Epidermal melanocyte (primary cell): Measurements from ENCODE around the gene CACNA1D.

Source experiments
- DNase-seq: peaks from one replicate; pipeline ENCODE4 v3.0.0; 2011; ENCODE audit warnings: low spot score; ENCODE audit not compliant: insufficient read length

Gene CACNA1D

GRCh38 chr3:53525765-53526703 lies 31.6 kb downstream of the CACNA1D start:
- no peak for DNase-seq

GRCh38 chr3:53526704-53527055 lies 32.3 kb downstream of the CACNA1D start:
- DNase-seq = no peak

GRCh38 chr3:53530205-53530604 lies 35.8 kb downstream of the CACNA1D start:
- DNase-seq = no peak

GRCh38 chr3:53531749-53532148 lies 37.3 kb downstream of the CACNA1D start:
- no peak for DNase-seq

- DNase-seq = no peak
These were observed 39.1 kb downstream of the CACNA1D start for GRCh38 chr3:53533472-53533871.

GRCh38 chr3:53534216-53534615 lies 39.8 kb downstream of the CACNA1D start:
- no peak for DNase-seq

DNA sequence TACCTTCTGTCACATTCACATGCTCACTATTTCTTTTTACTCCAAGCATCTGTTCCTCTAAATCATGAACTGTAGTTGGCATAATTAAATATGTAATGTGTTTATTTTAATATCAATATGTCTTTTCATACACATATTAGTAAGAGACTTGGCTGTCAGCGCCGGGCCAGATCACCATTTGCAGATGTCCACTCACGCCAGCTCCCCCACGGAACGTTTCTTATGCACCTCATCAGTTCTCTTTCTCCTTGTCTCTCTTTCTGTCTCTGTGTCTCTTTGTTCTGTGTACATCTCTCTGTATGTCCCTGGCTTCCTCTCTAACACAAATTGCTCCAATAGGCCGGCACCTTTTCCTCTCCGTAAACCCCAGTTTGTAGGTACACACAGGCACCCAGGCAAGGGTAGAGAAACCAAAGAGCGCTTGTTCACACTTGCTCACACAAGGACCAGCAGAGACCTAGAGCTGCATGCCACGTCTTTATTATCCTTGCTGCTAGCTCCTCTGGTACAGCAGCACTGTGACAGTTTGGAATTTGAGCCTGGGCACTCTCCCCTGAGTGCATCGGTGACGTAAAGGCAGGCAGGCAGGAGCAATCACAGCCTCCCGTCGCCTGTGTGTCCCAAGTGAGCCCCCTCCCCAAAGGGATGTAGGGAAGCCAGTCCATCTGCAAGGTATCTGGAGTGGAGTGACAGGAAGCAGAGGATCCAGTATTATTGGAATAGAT lies 40.4 kb downstream of the CACNA1D start:
- no peak for DNase-seq

DNA sequence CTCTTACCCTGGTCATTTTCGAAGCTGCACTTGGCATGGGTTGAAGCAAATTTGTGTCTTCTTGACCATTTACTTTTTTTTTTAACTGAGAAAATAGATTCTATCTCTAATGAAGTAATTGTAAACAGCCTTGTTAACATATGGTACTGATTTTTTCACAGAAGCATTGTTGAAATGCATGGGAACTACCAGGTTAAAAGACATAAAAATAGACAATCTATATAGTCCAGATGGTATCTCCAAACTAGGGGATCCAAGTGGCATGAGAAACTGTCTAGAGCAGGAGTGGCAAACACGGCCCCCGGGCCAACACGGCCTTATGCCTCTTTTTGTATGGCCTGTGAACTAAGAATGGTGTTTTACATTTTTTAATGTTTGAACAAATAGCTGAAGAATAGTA lies 41.9 kb downstream of the CACNA1D start:
- no peak for DNase-seq

- DNase-seq = no peak
These were observed 49.9 kb downstream of the CACNA1D start for GRCh38 chr3:53544357-53544756.

- no peak for DNase-seq
These were observed 51.0 kb downstream of the CACNA1D start for GRCh38 chr3:53545310-53545995.

DNA sequence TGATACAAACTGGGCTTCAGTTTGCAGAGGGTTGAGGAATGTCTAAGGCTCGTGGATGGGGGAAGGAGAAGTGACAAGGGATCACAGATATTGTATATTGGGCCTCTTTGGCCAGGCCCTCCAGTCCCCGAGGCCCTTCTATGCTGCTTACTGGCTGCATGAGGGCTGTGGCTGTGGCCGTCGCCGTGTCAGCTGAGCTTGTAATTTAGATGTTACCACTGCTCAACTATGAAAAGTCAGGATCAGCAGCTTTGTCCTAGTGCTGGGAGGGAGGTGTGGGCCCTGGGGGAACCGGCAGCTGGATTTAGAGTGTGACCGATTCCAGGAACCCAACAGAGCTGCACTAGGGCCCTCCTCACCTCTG lies 51.6 kb downstream of the CACNA1D start:
- DNase-seq = no peak

GRCh38 chr3:53547327-53547726 lies 52.9 kb downstream of the CACNA1D start:
- no peak for DNase-seq

GRCh38 chr3:53550005-53550620 lies 55.7 kb downstream of the CACNA1D start:
- no peak for DNase-seq

DNA sequence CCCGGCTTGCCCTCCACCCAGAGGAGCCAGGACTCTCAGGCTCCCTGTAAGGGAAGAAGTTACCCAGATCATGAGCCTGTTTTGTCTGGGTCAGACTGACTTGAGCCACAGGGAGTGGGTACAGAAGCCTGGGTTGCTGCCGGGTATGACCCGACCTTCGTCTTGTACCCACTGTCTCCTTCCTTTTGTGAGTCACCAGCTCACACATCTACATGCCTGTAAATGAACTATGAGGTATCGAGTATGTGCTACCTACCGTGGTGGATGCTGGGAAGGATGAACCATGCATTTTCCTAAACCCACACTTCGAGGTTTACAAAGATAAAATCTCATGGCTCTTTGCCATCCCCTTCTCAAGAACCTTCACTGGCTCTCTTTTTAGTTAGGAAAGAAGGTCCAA lies 56.9 kb downstream of the CACNA1D start:
- no peak for DNase-seq

DNA sequence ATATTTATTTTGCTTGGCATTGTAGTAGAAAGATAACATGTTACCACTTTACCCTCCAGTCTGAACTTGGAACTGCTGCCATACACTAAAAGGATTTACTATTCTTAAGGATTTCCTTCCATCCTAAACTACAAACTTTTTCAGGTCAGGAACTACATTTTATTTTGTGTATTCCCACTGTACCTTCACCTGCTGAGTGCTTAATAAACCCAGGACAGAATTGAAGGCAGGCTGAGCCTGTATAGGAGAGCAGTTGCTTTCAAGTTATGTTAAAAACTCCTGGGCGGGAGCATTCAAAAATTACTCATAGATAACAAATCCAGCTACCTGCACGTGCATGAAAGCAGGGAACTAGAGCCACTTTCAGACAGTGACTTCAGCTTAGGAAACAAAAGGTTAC lies 58.3 kb downstream of the CACNA1D start:
- DNase-seq = no peak

DNA sequence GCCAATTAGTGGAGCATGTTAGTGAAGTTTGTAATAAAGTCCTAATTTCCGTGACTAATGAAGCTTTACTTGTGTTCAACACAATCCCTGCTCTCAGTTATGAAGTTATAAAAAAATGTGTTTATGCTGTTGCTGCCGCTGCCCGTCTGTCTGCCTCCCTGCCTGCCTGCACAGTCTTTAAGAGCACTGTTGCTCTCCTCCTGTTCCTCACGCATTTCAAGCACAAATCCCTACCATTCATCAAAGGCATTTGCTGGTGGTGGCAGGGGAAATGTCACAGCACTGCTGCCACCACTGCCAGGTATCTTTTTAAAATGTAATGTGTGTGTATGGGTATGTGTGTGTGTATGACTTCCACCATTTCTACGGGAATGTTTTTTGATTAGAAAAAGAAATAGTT lies 58.8 kb downstream of the CACNA1D start:
- DNase-seq = no peak

DNA sequence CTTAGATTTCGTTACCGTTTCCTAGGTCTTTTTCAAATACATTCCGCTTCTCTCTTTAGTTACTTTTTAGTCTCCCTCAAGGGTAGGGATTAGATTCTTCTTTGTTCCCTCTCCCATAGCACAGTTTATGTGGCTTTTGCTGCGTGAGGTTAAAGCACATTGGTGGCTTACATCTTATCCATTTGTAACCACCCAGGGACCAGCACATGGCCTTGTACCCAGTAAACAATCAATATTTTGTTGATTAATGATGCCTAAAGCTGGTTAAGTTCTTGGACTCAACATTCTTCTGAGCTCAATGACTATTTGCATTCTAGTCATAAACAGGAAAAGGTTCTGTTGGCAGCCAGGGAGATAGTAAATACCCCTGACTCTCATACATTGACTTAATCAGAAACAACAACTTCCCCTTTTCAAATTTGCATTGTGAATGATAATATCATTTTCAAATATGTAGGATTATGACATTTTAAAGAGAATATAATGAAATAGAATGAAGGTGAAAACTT lies 60.2 kb downstream of the CACNA1D start:
- no peak for DNase-seq

DNA sequence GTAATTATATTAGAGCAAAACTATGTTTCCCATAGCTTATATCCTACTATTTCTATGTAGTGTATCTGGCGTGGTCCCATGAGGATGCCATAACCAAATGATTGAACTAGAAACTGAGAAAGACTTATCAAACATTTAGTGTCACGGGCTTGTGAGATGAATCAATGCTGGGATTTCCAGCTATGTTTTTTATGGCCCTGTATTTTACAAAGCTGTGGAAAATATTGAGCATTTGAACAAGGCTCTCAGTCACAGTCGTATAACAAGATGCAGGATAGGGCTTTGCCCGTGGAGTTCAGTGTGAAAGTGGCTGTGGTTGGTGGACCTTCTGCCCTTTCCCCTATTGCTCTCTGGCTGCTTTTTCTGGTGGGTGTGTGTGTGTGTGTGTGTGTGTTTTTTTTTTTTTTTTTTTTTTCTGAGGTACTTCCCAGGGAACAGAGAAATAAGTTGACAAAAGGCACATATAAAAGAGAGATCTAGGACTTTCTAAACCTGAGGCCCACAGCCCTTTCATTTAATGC lies 60.7 kb downstream of the CACNA1D start:
- DNase-seq = no peak

DNA sequence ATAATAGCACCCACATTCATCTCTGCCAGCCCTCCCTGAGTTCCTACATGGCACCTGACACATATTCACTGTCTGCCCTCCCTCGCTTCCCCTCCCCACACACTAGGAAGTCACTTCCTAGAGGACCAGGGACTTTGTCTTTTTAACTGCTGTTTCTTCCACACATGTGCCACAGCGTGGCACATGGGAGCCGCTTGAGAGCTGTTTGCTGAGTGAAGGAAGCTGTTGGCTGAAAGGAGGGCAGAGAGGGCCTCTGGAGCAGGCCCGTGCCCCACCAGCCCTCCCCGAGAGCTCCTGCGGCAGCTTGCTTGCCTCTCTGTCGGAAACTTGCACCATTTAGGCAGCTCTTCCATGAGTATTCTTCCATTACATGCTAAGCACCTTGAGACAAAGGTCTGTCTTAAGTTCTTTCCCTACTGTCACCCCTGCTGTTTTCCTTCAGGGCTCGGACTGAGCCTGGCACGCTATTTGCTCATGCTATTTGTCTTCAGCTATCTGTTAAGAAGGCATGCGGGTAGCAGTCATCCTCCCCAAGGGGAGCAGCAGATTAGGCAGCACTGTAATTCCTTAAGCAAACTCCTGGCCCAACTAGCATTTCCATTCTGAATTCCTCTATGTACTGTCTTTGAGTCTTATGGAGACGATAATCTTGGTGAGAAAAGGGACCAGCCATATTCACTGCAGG lies 72.2 kb downstream of the CACNA1D start:
- DNase-seq = no peak

- no peak for DNase-seq
These were observed 75.7 kb downstream of the CACNA1D start for GRCh38 chr3:53570081-53570480.

GRCh38 chr3:53570709-53571108 lies 76.3 kb downstream of the CACNA1D start:
- no peak for DNase-seq
